Sigmoid colon (tissue), 4 donors: ENCODE results near the gene LPCAT1.
"Not testable (repeated sequence)": the region's sequence is repeated elsewhere in the genome, so short reads cannot be mapped to it uniquely, and the experiment has no call there.

Source experiments
- EP300 ChIP-seq, 4 donors: sonication (generic); formaldehyde crosslinking; IDR thresholded peaks; one replicate each; pipeline ENCODE4 v1.6.1; 2017; ENCODE audit warnings: antibody characterized with exemption in 4 of 4
- POLR2AphosphoS5 ChIP-seq, 4 donors: sonication (generic); formaldehyde crosslinking; IDR thresholded peaks; one replicate each; pipeline ENCODE4 v1.6.1; 2017; ENCODE audit warnings: antibody characterized with exemption in 4 of 4
- TF ChIP-seq, protein P1 (sequence below), 4 experiments: fragments of 450-650 bp in 3 of 4; fragments of 200-600 bp in 1 of 4; IDR thresholded peaks; one replicate each; pipeline ENCODE4 v1.5.1; 2016 to 2019; ENCODE audit warnings: antibody characterized with exemption in 4 of 4, mild to moderate bottlenecking in 3 of 4, moderate library complexity in 2 of 4

DNA sequence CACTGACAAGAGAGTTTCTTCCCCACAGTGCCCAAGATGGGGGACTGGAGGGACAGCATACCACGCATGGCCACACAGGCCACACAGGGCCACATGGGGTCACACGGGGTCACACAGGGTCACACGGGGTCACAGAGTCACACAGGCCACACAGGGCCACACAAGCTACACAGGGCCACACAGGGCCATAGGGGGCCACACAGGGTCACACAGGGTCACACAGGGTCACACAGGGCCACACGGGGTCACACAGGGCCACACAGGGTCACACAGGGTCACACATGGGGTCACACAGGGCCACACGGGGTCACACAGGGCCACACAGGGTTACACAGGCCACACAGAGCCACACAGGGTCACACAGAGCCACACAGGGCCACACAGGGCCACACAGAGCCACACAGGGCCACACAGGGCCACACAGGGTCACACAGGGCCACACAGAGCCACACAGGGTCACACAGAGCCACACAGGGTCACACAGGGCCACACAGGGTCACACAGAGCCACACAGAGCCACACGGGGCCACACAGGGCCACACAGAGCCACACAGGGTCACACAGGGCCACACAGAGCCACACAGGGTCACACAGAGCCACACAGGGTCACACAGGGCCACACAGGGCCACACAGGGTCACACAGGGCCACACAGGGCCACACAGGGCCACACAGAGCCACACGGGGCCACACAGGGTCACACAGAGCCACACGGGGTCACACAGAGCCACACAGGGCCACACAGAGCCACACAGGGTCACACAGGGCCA lies 15.8 kb upstream of the LPCAT1 start:
- TF ChIP-seq POLR2AphosphoS5, EP300 (IDR thresholded peaks at IDR 0.05): not testable (repeated sequence)
- TF ChIP-seq, protein P1, sequence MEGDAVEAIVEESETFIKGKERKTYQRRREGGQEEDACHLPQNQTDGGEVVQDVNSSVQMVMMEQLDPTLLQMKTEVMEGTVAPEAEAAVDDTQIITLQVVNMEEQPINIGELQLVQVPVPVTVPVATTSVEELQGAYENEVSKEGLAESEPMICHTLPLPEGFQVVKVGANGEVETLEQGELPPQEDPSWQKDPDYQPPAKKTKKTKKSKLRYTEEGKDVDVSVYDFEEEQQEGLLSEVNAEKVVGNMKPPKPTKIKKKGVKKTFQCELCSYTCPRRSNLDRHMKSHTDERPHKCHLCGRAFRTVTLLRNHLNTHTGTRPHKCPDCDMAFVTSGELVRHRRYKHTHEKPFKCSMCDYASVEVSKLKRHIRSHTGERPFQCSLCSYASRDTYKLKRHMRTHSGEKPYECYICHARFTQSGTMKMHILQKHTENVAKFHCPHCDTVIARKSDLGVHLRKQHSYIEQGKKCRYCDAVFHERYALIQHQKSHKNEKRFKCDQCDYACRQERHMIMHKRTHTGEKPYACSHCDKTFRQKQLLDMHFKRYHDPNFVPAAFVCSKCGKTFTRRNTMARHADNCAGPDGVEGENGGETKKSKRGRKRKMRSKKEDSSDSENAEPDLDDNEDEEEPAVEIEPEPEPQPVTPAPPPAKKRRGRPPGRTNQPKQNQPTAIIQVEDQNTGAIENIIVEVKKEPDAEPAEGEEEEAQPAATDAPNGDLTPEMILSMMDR (IDR thresholded peaks at IDR 0.05), result not testable (repeated sequence)
